Measurements from ENCODE around the gene HLA-DMB.

Gene HLA-DMB

DNA sequence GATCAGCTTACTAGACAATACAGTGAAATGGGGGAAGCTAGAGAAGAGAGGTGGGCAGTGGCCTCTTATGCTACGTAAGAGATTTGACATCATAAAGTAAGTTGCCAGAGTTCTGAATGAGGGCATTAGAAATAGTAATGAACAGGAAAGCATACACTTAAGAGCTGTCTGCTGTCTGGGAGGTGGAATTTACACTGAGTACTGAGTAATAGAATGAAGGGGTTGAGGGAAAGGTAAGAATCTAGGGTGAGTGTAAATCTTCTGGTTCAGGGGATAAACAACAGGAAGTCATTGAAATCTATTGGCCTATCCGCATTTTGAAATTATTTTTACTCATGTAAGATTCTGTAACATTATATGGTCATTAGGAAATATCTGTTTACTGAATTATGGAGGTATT lies 35.8 kb downstream of the HLA-DMB start:
- no CpG with 5 or more reads among the region's 2 CpGs for WGBS (ENCODE audit: insufficient coverage, insufficient read length)
- Histone ChIP-seq H3K27me3 (ENCODE audit: control insufficient read depth, insufficient read depth, low read length) (no peaks in the 10 kb centered on the region), H3K36me3 (ENCODE audit: control insufficient read depth, insufficient read depth, low read length) (no peaks in the 10 kb centered on the region), H3K9me3 (ENCODE audit: control insufficient read depth, insufficient read depth, low read length) (no peaks in the 10 kb centered on the region), H3K4me3 (ENCODE audit: low read length) (no peak overlapping the region), H3K4me1 (ENCODE audit: control insufficient read depth, insufficient read depth, low read length) (no peaks in the 10 kb centered on the region), H3K27ac (ENCODE audit: low read length) (no peak overlapping the region)
- DNase-seq (ENCODE audit: low read depth, low spot score): no peak

DNA sequence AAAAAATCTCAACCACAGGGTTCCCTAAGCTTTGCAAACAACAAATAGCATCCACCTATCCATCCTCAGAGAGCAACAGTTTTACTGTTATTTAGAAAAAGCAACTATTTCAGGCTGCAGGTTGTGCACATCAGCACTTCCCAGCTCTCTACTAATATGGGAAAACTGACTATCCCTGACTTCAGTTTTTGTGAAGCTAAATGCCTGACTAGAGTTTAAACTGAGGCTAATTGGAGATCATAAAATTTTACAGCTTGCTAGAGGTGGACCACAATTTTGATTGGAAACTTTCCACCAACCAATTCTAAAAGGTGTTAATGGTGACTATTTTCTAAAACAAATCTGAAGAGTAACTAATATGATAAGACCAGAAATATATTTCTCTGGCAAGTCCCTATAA lies 36.9 kb downstream of the HLA-DMB start:
- no peak overlapping the region for H3K27ac ChIP-seq (ENCODE audit: low read length)
- no peak overlapping the region for H3K4me3 ChIP-seq (ENCODE audit: low read length)
- DNase-seq (ENCODE audit: low read depth, low spot score): no peak
- H3K27me3 ChIP-seq (ENCODE audit: control insufficient read depth, insufficient read depth, low read length): no peaks in the 10 kb centered on the region
- no peaks in the 10 kb centered on the region for H3K4me1 ChIP-seq (ENCODE audit: control insufficient read depth, insufficient read depth, low read length)
- H3K36me3 ChIP-seq (ENCODE audit: control insufficient read depth, insufficient read depth, low read length): no peaks in the 10 kb centered on the region
- no peaks in the 10 kb centered on the region for H3K9me3 ChIP-seq (ENCODE audit: control insufficient read depth, insufficient read depth, low read length)

DNA sequence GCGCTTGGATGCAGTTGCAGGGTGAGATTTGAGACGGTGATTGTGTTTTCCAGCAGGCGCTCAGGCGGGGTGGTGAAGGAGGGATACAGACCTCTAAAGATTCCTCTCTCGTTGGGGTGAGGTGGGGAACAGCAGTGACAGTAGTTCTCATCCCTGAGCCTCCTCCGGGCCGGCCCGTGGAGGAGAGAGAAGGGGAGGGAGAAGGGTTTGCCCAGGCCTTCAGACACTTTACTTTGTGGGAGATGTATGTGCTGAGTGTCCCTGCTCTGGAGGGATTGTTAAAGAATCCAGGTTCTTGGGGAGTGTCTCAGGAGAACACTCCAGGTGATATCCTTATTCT lies 45.9 kb downstream of the HLA-DMB start:
- H3K36me3 ChIP-seq (ENCODE audit: control insufficient read depth, insufficient read depth, low read length): no peaks in the 10 kb centered on the region
- no peaks in the 10 kb centered on the region for H3K27me3 ChIP-seq (ENCODE audit: control insufficient read depth, insufficient read depth, low read length)
- no peaks in the 10 kb centered on the region for H3K9me3 ChIP-seq (ENCODE audit: control insufficient read depth, insufficient read depth, low read length)
- H3K4me3 ChIP-seq (ENCODE audit: low read length): peak overlapping the region; percentile 98
- DNase-seq (ENCODE audit: low read depth, low spot score): no peak
- H3K27ac ChIP-seq (ENCODE audit: low read length): no peak overlapping the region
- no peaks in the 10 kb centered on the region for H3K4me1 ChIP-seq (ENCODE audit: control insufficient read depth, insufficient read depth, low read length)
- WGBS (ENCODE audit: insufficient coverage, insufficient read length): no CpG with 5 or more reads among the region's 8 CpGs

DNA sequence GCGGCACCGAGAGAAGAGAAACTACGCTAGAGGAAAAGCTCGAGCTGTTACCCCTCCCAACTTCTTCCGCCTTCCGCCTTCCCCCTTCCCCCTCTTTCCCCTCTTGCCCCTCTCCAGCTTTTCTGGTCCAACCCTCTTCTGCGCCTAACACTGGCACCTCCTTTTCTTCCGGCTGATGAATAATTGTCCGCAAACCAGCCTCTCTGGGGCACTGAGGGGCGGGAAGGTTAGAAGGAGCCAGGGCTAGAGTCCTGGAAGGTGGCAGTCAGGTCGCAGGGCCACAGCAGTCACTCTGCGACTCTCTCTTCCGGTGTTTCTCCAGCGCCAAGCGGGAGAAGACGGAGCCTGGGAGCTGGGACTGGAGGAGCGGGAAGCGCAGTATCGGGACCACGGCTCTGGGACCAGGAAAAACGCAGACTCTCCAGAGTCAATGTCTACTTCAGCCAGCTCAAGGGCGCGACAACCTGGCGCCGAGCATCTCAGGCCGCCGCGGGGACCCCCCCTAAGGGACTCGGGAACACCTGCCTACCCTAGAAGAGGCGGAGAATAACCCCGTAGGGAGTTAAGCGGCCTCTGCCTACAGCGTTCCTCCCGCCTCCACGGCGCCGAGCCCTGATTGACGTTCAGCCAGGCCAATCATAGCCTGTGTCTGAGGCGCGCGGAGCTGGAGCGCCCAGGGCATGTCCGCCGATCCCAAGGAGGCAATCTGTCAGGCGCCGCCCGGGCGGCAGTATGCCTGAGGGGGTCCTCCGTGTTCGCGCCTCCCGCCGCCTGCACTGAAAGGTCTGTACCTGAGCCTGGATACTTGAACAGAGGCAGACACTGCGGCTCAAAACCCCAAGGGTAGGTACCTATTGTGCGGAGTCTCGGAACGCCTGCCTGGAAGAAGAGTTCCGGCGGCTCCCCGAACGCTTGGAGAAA lies 46.5 kb downstream of the HLA-DMB start:
- H3K27me3 ChIP-seq (ENCODE audit: control insufficient read depth, insufficient read depth, low read length): no peaks in the 10 kb centered on the region
- peak; percentile 84 for DNase-seq (ENCODE audit: low read depth, low spot score)
- H3K27ac ChIP-seq (ENCODE audit: low read length): no peak overlapping the region
- no peaks in the 10 kb centered on the region for H3K4me1 ChIP-seq (ENCODE audit: control insufficient read depth, insufficient read depth, low read length)
- no CpG with 5 or more reads among the region's 61 CpGs for WGBS (ENCODE audit: insufficient coverage, insufficient read length)
- H3K36me3 ChIP-seq (ENCODE audit: control insufficient read depth, insufficient read depth, low read length): no peaks in the 10 kb centered on the region
- H3K4me3 ChIP-seq (ENCODE audit: low read length): peak overlapping the region; percentile 98
- no peaks in the 10 kb centered on the region for H3K9me3 ChIP-seq (ENCODE audit: control insufficient read depth, insufficient read depth, low read length)

DNA sequence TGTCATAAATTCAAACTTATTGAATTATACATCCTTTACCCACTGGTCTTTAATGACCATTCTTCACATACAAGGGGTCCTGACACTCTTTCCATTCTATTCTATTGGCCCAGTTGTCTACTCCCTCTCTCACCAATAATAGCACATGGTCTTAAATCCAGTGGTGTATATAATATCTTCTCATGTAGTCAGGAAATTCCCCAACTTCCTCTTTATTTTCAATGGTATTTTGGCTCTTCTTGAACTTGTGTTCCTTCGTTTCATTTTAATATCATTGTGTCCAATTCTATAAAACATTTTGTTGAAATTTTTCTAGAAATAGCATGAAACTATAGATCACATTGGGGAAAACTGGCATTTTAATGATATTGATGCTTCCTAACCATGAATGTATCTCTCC lies 50.0 kb downstream of the HLA-DMB start:
- H3K4me1 ChIP-seq (ENCODE audit: control insufficient read depth, insufficient read depth, low read length): no peaks in the 10 kb centered on the region
- H3K36me3 ChIP-seq (ENCODE audit: control insufficient read depth, insufficient read depth, low read length): no peaks in the 10 kb centered on the region
- H3K27me3 ChIP-seq (ENCODE audit: control insufficient read depth, insufficient read depth, low read length): no peaks in the 10 kb centered on the region
- WGBS (ENCODE audit: insufficient coverage, insufficient read length): no CpG with 5 or more reads among the region's 1 CpG
- no peaks in the 10 kb centered on the region for H3K9me3 ChIP-seq (ENCODE audit: control insufficient read depth, insufficient read depth, low read length)
- DNase-seq (ENCODE audit: low read depth, low spot score): no peak
- H3K27ac ChIP-seq (ENCODE audit: low read length): no peak overlapping the region
- no peak overlapping the region for H3K4me3 ChIP-seq (ENCODE audit: low read length)

DNA sequence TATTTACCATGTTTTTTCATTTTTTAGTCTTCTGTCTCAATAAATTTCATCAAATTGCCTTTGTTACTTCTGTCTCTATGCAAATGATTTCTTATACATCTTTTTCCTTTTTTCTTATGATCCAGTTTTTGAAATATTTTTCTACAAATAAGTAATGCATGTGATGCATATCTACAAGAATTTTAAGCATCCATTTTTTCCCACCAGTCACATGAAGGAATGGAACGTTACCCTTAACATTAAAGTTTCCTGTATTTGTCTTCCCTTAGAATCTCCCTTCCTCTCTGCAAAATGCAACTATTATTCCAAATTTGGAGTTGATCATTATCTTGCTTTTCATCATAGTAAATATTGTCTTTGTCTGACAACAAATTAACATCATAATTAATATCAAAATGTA lies 51.3 kb downstream of the HLA-DMB start:
- DNase-seq (ENCODE audit: low read depth, low spot score): no peak
- H3K4me3 ChIP-seq (ENCODE audit: low read length): no peak overlapping the region
- no peaks in the 10 kb centered on the region for H3K9me3 ChIP-seq (ENCODE audit: control insufficient read depth, insufficient read depth, low read length)
- no peaks in the 10 kb centered on the region for H3K36me3 ChIP-seq (ENCODE audit: control insufficient read depth, insufficient read depth, low read length)
- H3K27me3 ChIP-seq (ENCODE audit: control insufficient read depth, insufficient read depth, low read length): no peaks in the 10 kb centered on the region
- no peak overlapping the region for H3K27ac ChIP-seq (ENCODE audit: low read length)
- no CpG with 5 or more reads among the region's 1 CpG for WGBS (ENCODE audit: insufficient coverage, insufficient read length)
- H3K4me1 ChIP-seq (ENCODE audit: control insufficient read depth, insufficient read depth, low read length): no peaks in the 10 kb centered on the region

DNA sequence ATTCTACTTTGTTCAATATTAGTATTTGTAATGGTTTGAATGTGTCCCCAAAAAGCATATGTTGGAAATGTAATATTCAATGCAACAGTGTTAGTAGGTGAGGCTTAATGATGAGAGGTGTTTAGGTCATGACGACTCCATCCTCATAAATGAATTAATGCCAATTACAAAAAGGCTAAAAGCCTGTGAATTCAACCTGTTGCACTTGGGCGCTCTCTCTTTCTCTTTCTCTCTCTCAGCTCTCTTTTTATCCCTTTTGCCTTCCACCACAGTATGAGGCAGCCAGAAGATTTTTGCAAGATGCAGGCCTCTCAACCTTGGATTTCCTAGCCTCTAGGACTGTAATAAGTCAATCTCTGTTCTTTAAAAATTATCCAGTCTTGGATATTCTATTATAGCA lies 52.3 kb downstream of the HLA-DMB start:
- DNase-seq (ENCODE audit: low read depth, low spot score): no peak
- Histone ChIP-seq H3K9me3 (ENCODE audit: control insufficient read depth, insufficient read depth, low read length) (no peaks in the 10 kb centered on the region), H3K36me3 (ENCODE audit: control insufficient read depth, insufficient read depth, low read length) (no peaks in the 10 kb centered on the region), H3K27ac (ENCODE audit: low read length) (no peak overlapping the region), H3K27me3 (ENCODE audit: control insufficient read depth, insufficient read depth, low read length) (no peaks in the 10 kb centered on the region), H3K4me3 (ENCODE audit: low read length) (no peak overlapping the region), H3K4me1 (ENCODE audit: control insufficient read depth, insufficient read depth, low read length) (no peaks in the 10 kb centered on the region)
- WGBS (ENCODE audit: insufficient coverage, insufficient read length): no CpG with 5 or more reads among the region's 2 CpGs

DNA sequence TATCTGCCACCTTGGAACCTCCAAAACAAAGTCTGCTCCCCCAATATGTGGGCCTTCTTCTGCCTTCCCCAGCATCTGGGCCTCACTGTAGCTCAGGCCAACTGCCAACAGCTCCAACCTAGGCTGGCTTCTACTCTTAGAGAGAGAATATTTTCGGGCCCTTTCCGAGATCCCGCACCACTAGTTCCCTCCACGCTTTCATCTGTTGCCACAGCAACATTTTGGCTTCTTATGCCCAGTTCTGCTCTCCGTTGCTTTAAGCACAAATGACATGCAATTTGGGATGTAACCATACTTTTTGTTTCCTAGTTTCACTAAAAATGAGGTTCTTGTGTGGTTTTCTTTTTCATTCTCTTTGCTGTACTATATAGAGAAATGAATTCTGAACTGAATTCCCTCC lies 53.2 kb downstream of the HLA-DMB start:
- Histone ChIP-seq H3K36me3 (ENCODE audit: control insufficient read depth, insufficient read depth, low read length) (no peaks in the 10 kb centered on the region), H3K27me3 (ENCODE audit: control insufficient read depth, insufficient read depth, low read length) (no peaks in the 10 kb centered on the region), H3K27ac (ENCODE audit: low read length) (no peak overlapping the region), H3K4me1 (ENCODE audit: control insufficient read depth, insufficient read depth, low read length) (no peaks in the 10 kb centered on the region), H3K9me3 (ENCODE audit: control insufficient read depth, insufficient read depth, low read length) (no peaks in the 10 kb centered on the region), H3K4me3 (ENCODE audit: low read length) (no peak overlapping the region)
- no CpG with 5 or more reads among the region's 5 CpGs for WGBS (ENCODE audit: insufficient coverage, insufficient read length)
- no peak for DNase-seq (ENCODE audit: low read depth, low spot score)

DNA sequence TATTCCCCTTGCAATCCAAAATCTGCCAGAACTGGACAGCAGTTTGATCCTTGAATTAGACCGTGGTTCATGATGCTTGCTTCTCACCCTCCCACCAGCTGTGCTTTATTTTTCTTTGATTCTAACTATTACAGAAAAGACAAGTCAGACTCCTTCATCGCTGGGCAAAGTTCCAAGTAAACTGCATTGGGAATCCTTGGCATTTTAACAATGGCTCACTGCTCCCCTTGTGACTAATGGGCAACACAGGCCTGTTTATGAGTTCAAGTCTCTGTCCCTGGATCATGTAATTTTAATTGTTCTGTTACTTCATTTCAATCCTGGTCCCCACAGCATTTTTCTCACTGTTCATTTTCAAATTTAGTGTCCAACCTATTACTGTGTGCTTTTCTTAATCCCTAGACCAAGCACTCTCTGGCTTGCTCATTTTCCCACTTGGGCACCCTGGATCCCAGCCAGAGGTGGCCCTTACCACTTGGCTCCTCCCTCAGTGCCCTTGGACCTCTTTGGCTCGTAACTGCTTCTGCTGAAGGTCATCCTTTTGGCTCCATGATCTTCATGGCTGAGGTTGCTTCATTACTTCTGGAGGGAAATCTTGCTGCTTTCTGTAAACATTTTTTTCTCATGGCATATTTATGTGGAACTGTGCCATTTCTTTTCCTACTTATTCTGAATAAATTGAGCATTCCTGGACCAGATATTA lies 54.0 kb downstream of the HLA-DMB start:
- Histone ChIP-seq H3K36me3 (ENCODE audit: control insufficient read depth, insufficient read depth, low read length) (no peaks in the 10 kb centered on the region), H3K4me1 (ENCODE audit: control insufficient read depth, insufficient read depth, low read length) (no peaks in the 10 kb centered on the region), H3K4me3 (ENCODE audit: low read length) (no peak overlapping the region), H3K9me3 (ENCODE audit: control insufficient read depth, insufficient read depth, low read length) (no peaks in the 10 kb centered on the region), H3K27ac (ENCODE audit: low read length) (no peak overlapping the region), H3K27me3 (ENCODE audit: control insufficient read depth, insufficient read depth, low read length) (no peaks in the 10 kb centered on the region)
- DNase-seq (ENCODE audit: low read depth, low spot score): no peak
- whole genome bisulfite sequencing (ENCODE audit: insufficient coverage, insufficient read length): no CpG with 5 or more reads among the region's 3 CpGs

DNA sequence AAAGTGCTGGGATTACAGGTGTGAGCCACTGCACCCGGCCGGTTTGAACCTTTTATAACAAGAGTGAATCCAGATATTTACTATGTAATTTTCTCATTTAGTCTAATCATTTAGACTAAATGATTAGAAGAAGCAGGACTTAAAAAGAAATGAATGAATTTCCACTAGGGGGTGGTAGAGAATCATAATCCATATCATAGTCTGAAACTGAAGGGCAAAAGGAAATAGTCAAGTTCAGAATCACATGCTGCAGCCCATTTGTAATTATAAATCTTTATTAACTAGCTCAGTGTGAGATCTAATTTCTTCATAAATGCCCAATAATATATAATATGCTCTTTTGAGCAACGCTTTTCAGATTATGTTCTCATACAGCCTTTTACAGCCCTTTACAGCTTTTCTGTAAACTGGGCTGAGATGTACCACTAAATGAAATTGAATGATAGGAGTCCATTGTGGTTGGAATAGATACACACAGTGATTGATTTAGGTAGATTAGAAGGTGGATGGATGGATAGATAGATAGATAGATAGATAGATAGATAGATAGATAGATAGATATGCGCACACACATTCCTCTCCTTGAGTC lies 55.0 kb downstream of the HLA-DMB start:
- Histone ChIP-seq H3K9me3 (ENCODE audit: control insufficient read depth, insufficient read depth, low read length) (no peaks in the 10 kb centered on the region), H3K27ac (ENCODE audit: low read length) (no peak overlapping the region), H3K36me3 (ENCODE audit: control insufficient read depth, insufficient read depth, low read length) (no peaks in the 10 kb centered on the region), H3K27me3 (ENCODE audit: control insufficient read depth, insufficient read depth, low read length) (no peaks in the 10 kb centered on the region), H3K4me1 (ENCODE audit: control insufficient read depth, insufficient read depth, low read length) (no peaks in the 10 kb centered on the region), H3K4me3 (ENCODE audit: low read length) (no peak overlapping the region)
- DNase-seq (ENCODE audit: low read depth, low spot score): no peak
- WGBS (ENCODE audit: insufficient coverage, insufficient read length): no CpG with 5 or more reads among the region's 4 CpGs
